Posterior cingulate gyrus (tissue), 11 donors: ENCODE results near the gene DSCAML1.

Experiments
- DNase-seq, 10 donors: peaks; one replicate each; pipeline versions ENCODE4 v3.0.0 to v3.0.0-alpha.2; 2020 to 2021; ENCODE audit warnings: mixed read lengths in 3 of 10
- intact Hi-C: fragments of 100-400 bp; cut with DNase I; formaldehyde crosslinking; loops from one replicate; pipeline ENCODE4 v1.15.1; 2023

Gene DSCAML1

GRCh38 chr11:117807482-117808327 lies 10.7 kb upstream of the DSCAML1 start:
- intact Hi-C loops: loop anchor here (1.0 to 5.0 kb wide), 3 partner anchors 246 to 381 kb away; no protein-coding TSS in a partner anchor

GRCh38 chr11:117806846-117807245 lies 9.8 kb upstream of the DSCAML1 start:
- intact Hi-C loops: loop anchor here (1.0 to 5.0 kb wide), 2 partner anchors 246 to 365 kb away; no protein-coding TSS in a partner anchor
- DNase-seq: peak in 1 of 10 donors; percentile 77

More at GRCh38 chr11:117807482-117808327, 10.7 kb upstream of the DSCAML1 start:
- peak; percentile 63 to 96 (median 86) for DNase-seq

GRCh38 chr11:117805045-117805444 lies 8.0 kb upstream of the DSCAML1 start:
- DNase-seq: no peak
- intact Hi-C loops: loop anchor here (5.0 kb wide), 1 partner anchor 363 kb away; no protein-coding TSS in a partner anchor

- intact Hi-C loops: no loop called here
- peak in 1 of 10 donors; percentile 57 for DNase-seq
These were observed 6.9 kb upstream of the DSCAML1 start for GRCh38 chr11:117803896-117804295.

GRCh38 chr11:117799634-117800033 lies 2.6 kb upstream of the DSCAML1 start:
- intact Hi-C loops: loop anchor here (5.0 to 10.0 kb wide), 2 partner anchors 65 to 132 kb away; no protein-coding TSS in a partner anchor

GRCh38 chr11:117796456-117796871 lies 552 bp downstream of the DSCAML1 start:
- intact Hi-C loops: loop anchor here (5.0 to 10.0 kb wide), 2 partner anchors 62 to 129 kb away; no protein-coding TSS in a partner anchor
- DNase-seq: peak in 1 of 10 donors; percentile 86

More at GRCh38 chr11:117799634-117800033, 2.6 kb upstream of the DSCAML1 start:
- DNase-seq: peak in 1 of 10 donors; percentile 83

GRCh38 chr11:117795638-117796455 lies 1.2 kb downstream of the DSCAML1 start:
- intact Hi-C loops: loop anchor here (5.0 to 10.0 kb wide), 2 partner anchors 61 to 129 kb away; no protein-coding TSS in a partner anchor

GRCh38 chr11:117794772-117795629 lies 2.0 kb downstream of the DSCAML1 start:
- DNase-seq: peak in 2 of 10 donors; percentile 47 to 90
- intact Hi-C loops: loop anchor here (5.0 to 10.0 kb wide), 2 partner anchors 60 to 128 kb away; no protein-coding TSS in a partner anchor

More at GRCh38 chr11:117795638-117796455, 1.2 kb downstream of the DSCAML1 start:
- peak in 3 of 10 donors; percentile 43 to 87 (median 86) for DNase-seq

- intact Hi-C loops: loop anchor here (10.0 kb wide), 1 partner anchor 59 kb away; no protein-coding TSS in a partner anchor
- DNase-seq: peak in 5 of 10 donors; percentile 54 to 92 (median 67)
These were observed 2.9 kb downstream of the DSCAML1 start for GRCh38 chr11:117794135-117794534.

GRCh38 chr11:117793583-117793982 lies 3.4 kb downstream of the DSCAML1 start:
- peak in 1 of 10 donors; percentile 83 for DNase-seq
- intact Hi-C loops: loop anchor here (10.0 kb wide), 1 partner anchor 59 kb away; no protein-coding TSS in a partner anchor

GRCh38 chr11:117792992-117793391 lies 4.0 kb downstream of the DSCAML1 start:
- intact Hi-C loops: loop anchor here (10.0 kb wide), 1 partner anchor 58 kb away; no protein-coding TSS in a partner anchor
- peak in 1 of 10 donors; percentile 87 for DNase-seq

- intact Hi-C loops: loop anchor here (10.0 kb wide), 1 partner anchor 57 kb away; no protein-coding TSS in a partner anchor
These were observed 4.8 kb downstream of the DSCAML1 start for GRCh38 chr11:117792241-117792640.

GRCh38 chr11:117790279-117790678 lies 6.7 kb downstream of the DSCAML1 start:
- intact Hi-C loops: loop anchor here (10.0 kb wide), 1 partner anchor 55 kb away; no protein-coding TSS in a partner anchor

More at GRCh38 chr11:117792241-117792640, 4.8 kb downstream of the DSCAML1 start:
- no peak for DNase-seq

GRCh38 chr11:117789241-117789640 lies 7.8 kb downstream of the DSCAML1 start:
- no peak for DNase-seq
- intact Hi-C loops: no loop called here

More at GRCh38 chr11:117790279-117790678, 6.7 kb downstream of the DSCAML1 start:
- DNase-seq: no peak

GRCh38 chr11:117786135-117786870 lies 10.7 kb downstream of the DSCAML1 start:
- intact Hi-C loops: no loop called here
- DNase-seq: no peak

GRCh38 chr11:117782101-117782500 lies 14.9 kb downstream of the DSCAML1 start:
- intact Hi-C loops: no loop called here

GRCh38 chr11:117781627-117782026 lies 15.4 kb downstream of the DSCAML1 start:
- intact Hi-C loops: no loop called here
- peak in 1 of 10 donors; percentile 9 for DNase-seq

More at GRCh38 chr11:117782101-117782500, 14.9 kb downstream of the DSCAML1 start:
- no peak for DNase-seq

- DNase-seq: peak in 2 of 10 donors; percentile 36 to 52
- intact Hi-C loops: no loop called here
These were observed 16.6 kb downstream of the DSCAML1 start for GRCh38 chr11:117780456-117780855.
